Osteoblast (primary cell): ENCODE data around the gene SCTR. TPM values are rescaled to one million over a fixed set of nuclear protein-coding genes. Genes with fewer than 3 reads are reported as not detected.

Experiments
- DNase-seq: peaks from one replicate; pipeline ENCODE4 v3.0.0; 2011; ENCODE audit warnings: low spot score, mixed read lengths; ENCODE audit not compliant: insufficient read length; ENCODE audit errors: missing footprints
- H2AFZ ChIP-seq: 2 replicates; pipeline ENCODE4 v1.6.0; 2011; ENCODE audit warnings: mild to moderate bottlenecking, low read length
- H3K27ac ChIP-seq: 2 replicates; pipeline ENCODE4 v1.5.1; 2011; ENCODE audit warnings: mild to moderate bottlenecking, low read depth, low read length, moderate library complexity
- H3K27me3 ChIP-seq: 2 replicates; pipeline ENCODE4 v1.6.0; 2012; ENCODE audit warnings: mild to moderate bottlenecking, control low read depth, inconsistent platforms, low read length, moderate library complexity; ENCODE audit not compliant: insufficient read depth
- H3K36me3 ChIP-seq: 2 replicates; pipeline ENCODE4 v1.5.1; 2011; ENCODE audit warnings: mild to moderate bottlenecking, low read length, control low read depth, moderate library complexity; ENCODE audit not compliant: insufficient read depth
- H3K4me1 ChIP-seq: 2 replicates; pipeline ENCODE4 v1.5.1; 2011; ENCODE audit warnings: mild to moderate bottlenecking, low read length, control low read depth, moderate library complexity; ENCODE audit not compliant: insufficient read depth
- H3K4me2 ChIP-seq: 2 replicates; pipeline ENCODE4 v1.6.0; 2011; ENCODE audit warnings: mild to moderate bottlenecking, low read length; ENCODE audit not compliant: insufficient read depth
- H3K4me3 ChIP-seq: fragments of 200-600 bp; sonication (generic); 3 replicates; pipeline ENCODE4 v1.5.1; 2012; ENCODE audit warnings: mild to moderate bottlenecking, low read length, inconsistent platforms; ENCODE audit not compliant: insufficient read depth
- H3K79me2 ChIP-seq: 2 replicates; pipeline ENCODE4 v1.6.0; 2012; ENCODE audit warnings: mild to moderate bottlenecking, low read length, control low read depth, inconsistent platforms; ENCODE audit not compliant: insufficient read depth
- H3K9me3 ChIP-seq: 2 replicates; pipeline ENCODE4 v1.5.1; 2011; ENCODE audit warnings: low read depth, low read length, control low read depth
- H4K20me1 ChIP-seq: 2 replicates; pipeline ENCODE4 v1.6.0; 2012; ENCODE audit warnings: mild to moderate bottlenecking, low read length, control low read depth; ENCODE audit not compliant: insufficient read depth
- total RNA-seq: library from RNA; depleted of rRNA; stranded (reverse); fragments of >200 nt; gene quantifications from 2 replicates; pipeline ENCODE4 v1.2.3, GENCODE V29; 2012
- TF ChIP-seq, protein P1 (sequence below): IDR thresholded peaks from 2 replicates; pipeline ENCODE4 v1.5.1; 2011; ENCODE audit warnings: mild to moderate bottlenecking, low read depth, low read length, moderate library complexity; ENCODE audit errors: extremely low read depth

The SCTR gene
- total RNA-seq, 1 donor = not detected

DNA sequence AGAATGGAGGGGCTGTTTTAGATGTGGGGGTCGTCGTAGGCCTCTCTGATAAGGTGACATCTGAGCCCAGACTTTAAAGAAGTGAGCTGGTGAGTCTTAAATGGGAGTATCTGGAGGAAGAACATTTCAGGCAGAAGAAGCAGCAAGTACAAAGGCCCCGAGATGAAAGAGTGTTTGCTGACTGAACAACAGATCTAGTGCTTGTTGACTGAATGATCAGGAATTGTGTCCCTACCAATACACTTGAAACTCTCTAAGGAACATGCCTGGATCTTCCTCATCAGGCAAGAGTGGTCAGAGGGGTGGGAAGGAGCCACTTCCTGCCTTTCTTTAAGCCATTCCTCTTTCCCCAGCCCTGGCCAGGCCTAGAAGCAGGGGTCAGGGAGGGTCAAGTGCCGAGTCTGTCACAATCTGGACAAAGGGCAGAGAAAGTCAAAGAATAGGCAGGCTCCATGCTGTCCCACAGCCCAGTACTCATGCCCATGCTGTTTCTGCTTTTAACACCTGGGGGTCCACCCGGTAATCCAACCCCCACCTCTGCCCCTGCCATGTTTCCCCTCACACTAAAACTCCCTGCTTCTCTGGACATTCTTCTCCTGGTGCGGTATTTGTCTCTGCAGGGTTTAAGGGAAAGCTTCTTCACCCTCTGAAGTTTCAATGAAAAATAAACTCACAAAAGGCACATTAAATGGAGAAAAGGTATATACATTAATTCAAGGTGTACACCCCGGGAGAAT lies 95.6 kb downstream of the SCTR start:
- TF ChIP-seq, protein P1, sequence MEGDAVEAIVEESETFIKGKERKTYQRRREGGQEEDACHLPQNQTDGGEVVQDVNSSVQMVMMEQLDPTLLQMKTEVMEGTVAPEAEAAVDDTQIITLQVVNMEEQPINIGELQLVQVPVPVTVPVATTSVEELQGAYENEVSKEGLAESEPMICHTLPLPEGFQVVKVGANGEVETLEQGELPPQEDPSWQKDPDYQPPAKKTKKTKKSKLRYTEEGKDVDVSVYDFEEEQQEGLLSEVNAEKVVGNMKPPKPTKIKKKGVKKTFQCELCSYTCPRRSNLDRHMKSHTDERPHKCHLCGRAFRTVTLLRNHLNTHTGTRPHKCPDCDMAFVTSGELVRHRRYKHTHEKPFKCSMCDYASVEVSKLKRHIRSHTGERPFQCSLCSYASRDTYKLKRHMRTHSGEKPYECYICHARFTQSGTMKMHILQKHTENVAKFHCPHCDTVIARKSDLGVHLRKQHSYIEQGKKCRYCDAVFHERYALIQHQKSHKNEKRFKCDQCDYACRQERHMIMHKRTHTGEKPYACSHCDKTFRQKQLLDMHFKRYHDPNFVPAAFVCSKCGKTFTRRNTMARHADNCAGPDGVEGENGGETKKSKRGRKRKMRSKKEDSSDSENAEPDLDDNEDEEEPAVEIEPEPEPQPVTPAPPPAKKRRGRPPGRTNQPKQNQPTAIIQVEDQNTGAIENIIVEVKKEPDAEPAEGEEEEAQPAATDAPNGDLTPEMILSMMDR = no peak
- no peak overlapping the region for H3K4me2 ChIP-seq
- H3K9me3 ChIP-seq = no peaks in the 10 kb centered on the region
- H3K27ac ChIP-seq = no peak overlapping the region
- DNase-seq = peak; percentile 83
- no peaks in the 10 kb centered on the region for H3K36me3 ChIP-seq
- H3K4me1 ChIP-seq = peaks cover 14% of the 10 kb centered on the region
- H3K4me3 ChIP-seq = no peak overlapping the region
- no peak overlapping the region for H2AFZ ChIP-seq
- H3K79me2 ChIP-seq = no peaks in the 10 kb centered on the region
- H3K27me3 ChIP-seq = peaks cover 44% of the 10 kb centered on the region
- H4K20me1 ChIP-seq = no peaks in the 10 kb centered on the region

GRCh38 chr2:119427756-119428155 lies 96.5 kb downstream of the SCTR start:
- Histone ChIP-seq H2AFZ (no peak overlapping the region), H3K4me3 (no peak overlapping the region), H3K4me1 (peaks cover 14% of the 10 kb centered on the region), H3K27ac (no peak overlapping the region), H3K79me2 (no peaks in the 10 kb centered on the region), H3K9me3 (no peaks in the 10 kb centered on the region), H3K27me3 (peaks cover 41% of the 10 kb centered on the region), H4K20me1 (no peaks in the 10 kb centered on the region), H3K36me3 (no peaks in the 10 kb centered on the region), H3K4me2 (no peak overlapping the region)
- TF ChIP-seq, protein P1 = no peak
- DNase-seq = peak; percentile 47

DNA sequence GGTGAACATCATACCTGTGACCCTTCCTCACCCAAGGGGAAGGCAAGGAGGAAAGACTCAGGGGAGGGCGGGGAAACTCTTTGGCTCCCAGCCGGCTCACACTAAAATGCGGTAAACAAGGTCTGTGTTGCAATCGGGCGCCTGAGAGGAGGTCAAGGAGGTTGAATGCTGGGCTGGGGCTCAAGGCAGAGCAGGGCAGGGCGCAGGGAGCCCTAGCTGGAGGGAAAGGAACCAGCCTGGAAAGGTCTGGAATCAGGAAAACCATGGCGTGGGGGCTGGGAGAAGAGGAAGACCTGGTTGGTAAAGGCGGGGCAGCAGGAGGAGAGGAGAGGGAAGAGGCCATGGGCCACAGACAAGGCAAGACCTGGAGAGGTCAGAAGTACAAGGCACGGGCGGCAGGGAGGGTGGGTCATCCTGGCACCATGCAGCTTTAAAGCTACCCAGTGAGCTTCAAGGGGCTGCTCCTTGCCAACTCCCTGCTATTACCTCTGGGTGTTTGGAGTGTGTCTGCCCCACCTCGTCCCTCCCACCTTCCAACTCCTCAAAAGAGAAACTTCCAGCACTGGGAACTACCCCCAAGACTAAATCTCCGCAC lies 97.4 kb downstream of the SCTR start:
- DNase-seq = peak; percentile 29
- Histone ChIP-seq H3K27ac (no peak overlapping the region), H3K9me3 (no peaks in the 10 kb centered on the region), H3K27me3 (peaks cover 40% of the 10 kb centered on the region), H2AFZ (no peak overlapping the region), H3K36me3 (no peaks in the 10 kb centered on the region), H3K4me3 (no peak overlapping the region), H3K4me1 (peaks cover 6% of the 10 kb centered on the region), H3K4me2 (no peak overlapping the region), H4K20me1 (no peaks in the 10 kb centered on the region), H3K79me2 (no peaks in the 10 kb centered on the region)
- TF ChIP-seq, protein P1 = no peak

DNA sequence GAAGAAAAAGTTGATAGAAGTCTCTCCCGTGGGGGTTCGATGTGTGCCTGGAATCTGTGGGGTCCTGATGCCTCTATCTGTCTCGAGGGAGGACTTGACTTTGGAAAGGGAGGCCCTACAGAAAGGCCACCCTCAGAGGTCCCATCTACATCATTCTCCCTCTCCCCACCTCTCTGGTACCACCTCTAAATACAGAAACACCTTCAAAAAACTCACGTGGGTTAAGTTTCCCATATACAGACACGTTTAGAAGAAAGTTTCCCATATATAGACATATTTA lies 97.9 kb downstream of the SCTR start:
- Histone ChIP-seq H3K79me2 (no peaks in the 10 kb centered on the region), H3K27me3 (peaks cover 43% of the 10 kb centered on the region), H3K4me1 (peaks cover 4% of the 10 kb centered on the region), H3K4me2 (no peak overlapping the region), H4K20me1 (no peaks in the 10 kb centered on the region), H2AFZ (no peak overlapping the region), H3K27ac (no peak overlapping the region), H3K36me3 (no peaks in the 10 kb centered on the region), H3K9me3 (no peaks in the 10 kb centered on the region), H3K4me3 (no peak overlapping the region)
- TF ChIP-seq, protein P1 = no peak
- DNase-seq = peak; percentile 52
